Gastroesophageal sphincter (tissue), 4 donors: Measurements from ENCODE around the gene KIAA2012. TPM values are rescaled to one million over a fixed set of nuclear protein-coding genes. Genes with fewer than 3 reads are reported as not detected.

Source experiments
- ATAC-seq: fragments of 150-250 bp; one replicate; pipeline ENCODE4 v1.9.1; 2016; ENCODE audit warnings: mild to moderate bottlenecking, moderate library complexity
- H3K27ac ChIP-seq, 4 donors: fragments of 200-600 bp; sonication (generic) in 3 of 4; 1 replicate in 3 of 4; 2 replicates in 1 of 4; pipeline ENCODE4 v1.5.1; 2016 to 2019
- H3K27me3 ChIP-seq: fragments of 200-600 bp; sonication (generic); one replicate; pipeline ENCODE4 v1.5.1; 2019
- H3K36me3 ChIP-seq, 2 donors: fragments of 200-600 bp; sonication (generic); one replicate each; pipeline ENCODE4 v1.5.1; 2019; ENCODE audit warnings: control low read depth in 1 of 2
- H3K4me1 ChIP-seq, 3 donors: fragments of 200-600 bp; sonication (generic); 1 replicate in 2 of 3; 2 replicates in 1 of 3; pipeline ENCODE4 v1.5.1; 2016 to 2019; ENCODE audit warnings: control low read depth in 2 of 3
- H3K4me3 ChIP-seq, 2 donors: fragments of 200-600 bp; sonication (generic); one replicate each; pipeline ENCODE4 v1.5.1; 2019; ENCODE audit warnings: mild to moderate bottlenecking in 1 of 2, moderate library complexity in 1 of 2
- H3K9me3 ChIP-seq, 3 donors: fragments of 200-600 bp; sonication (generic); one replicate each; pipeline ENCODE4 v1.5.1; 2017 to 2019; ENCODE audit warnings: control low read depth in 2 of 3
- EP300 ChIP-seq: sonication (generic); formaldehyde crosslinking; IDR thresholded peaks from one replicate; pipeline ENCODE4 v1.6.1; 2017; ENCODE audit warnings: antibody characterized with exemption, mild to moderate bottlenecking
- POLR2A ChIP-seq, 2 donors: fragments of 450-650 bp; IDR thresholded peaks; one replicate each; pipeline ENCODE4 v1.6.1; 2017; ENCODE audit warnings: antibody characterized with exemption in 2 of 2, mild to moderate bottlenecking in 2 of 2, moderate library complexity in 1 of 2
- POLR2AphosphoS5 ChIP-seq: sonication (generic); formaldehyde crosslinking; IDR thresholded peaks from one replicate; pipeline ENCODE4 v1.6.1; 2017; ENCODE audit warnings: antibody characterized with exemption
- WGBS, 2 donors: methylation state at CpG; one replicate each; pipeline ENCODE4 v1.1.5; 2018; ENCODE audit warnings: low coverage in 1 of 2; 5-methylcytosine and 5-hydroxymethylcytosine counted together
- total RNA-seq, 4 donors: library from RNA; depleted of rRNA; stranded (reverse); fragments of >200 nt; gene quantifications; one replicate each; pipeline ENCODE4 v1.1.0, GENCODE V29; 2016
- TF ChIP-seq, protein P1 (sequence below), 4 experiments: fragments of 200-600 bp in 2 of 4; fragments of 450-650 bp in 2 of 4; sonication (generic) in 1 of 4; IDR thresholded peaks; one replicate each; pipeline ENCODE4 v1.5.1; 2017 to 2019; ENCODE audit warnings: antibody characterized with exemption in 4 of 4, mild to moderate bottlenecking in 2 of 4, moderate library complexity in 2 of 4

Gene KIAA2012
- total RNA-seq, 4 donors from 2014 or later: not detected

DNA sequence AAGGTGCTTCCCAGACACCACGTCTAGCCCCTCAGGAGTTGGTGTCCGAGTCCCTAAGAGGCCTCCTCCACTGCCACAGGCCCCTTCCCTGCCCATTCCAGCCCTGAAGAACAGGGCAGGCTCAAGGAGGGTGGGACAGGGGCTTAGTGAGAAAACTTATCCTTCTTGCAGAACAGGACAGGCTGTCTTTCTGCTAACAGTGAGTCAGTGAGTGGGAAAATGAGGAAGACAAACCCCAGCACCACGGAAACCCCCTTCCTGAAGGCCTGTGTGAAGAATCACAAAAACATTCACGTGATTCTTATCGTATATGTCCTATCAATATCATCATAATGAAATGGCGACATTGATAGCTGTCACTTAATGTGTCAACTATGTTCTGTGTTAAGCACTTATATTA is 29.6 kb upstream of the KIAA2012 start:
- Histone ChIP-seq H3K4me3 (no peak overlapping the region), H3K27ac (no peak overlapping the region), H3K36me3 (no peaks in the 10 kb centered on the region), H3K27me3 (no peaks in the 10 kb centered on the region), H3K9me3 (no peaks in the 10 kb centered on the region), H3K4me1 (peaks cover 0 to 29% (median 3%) of the 10 kb centered on the region in 3 donors)
- WGBS, 2 donors: 85 to 92% methylated on average over 4 of the region's 6 CpGs
- no peak for ATAC-seq
- TF ChIP-seq POLR2A (IDR thresholded peaks at IDR 0.05) (no peak), POLR2AphosphoS5 (no peak), EP300 (no peak)
- TF ChIP-seq, protein P1, sequence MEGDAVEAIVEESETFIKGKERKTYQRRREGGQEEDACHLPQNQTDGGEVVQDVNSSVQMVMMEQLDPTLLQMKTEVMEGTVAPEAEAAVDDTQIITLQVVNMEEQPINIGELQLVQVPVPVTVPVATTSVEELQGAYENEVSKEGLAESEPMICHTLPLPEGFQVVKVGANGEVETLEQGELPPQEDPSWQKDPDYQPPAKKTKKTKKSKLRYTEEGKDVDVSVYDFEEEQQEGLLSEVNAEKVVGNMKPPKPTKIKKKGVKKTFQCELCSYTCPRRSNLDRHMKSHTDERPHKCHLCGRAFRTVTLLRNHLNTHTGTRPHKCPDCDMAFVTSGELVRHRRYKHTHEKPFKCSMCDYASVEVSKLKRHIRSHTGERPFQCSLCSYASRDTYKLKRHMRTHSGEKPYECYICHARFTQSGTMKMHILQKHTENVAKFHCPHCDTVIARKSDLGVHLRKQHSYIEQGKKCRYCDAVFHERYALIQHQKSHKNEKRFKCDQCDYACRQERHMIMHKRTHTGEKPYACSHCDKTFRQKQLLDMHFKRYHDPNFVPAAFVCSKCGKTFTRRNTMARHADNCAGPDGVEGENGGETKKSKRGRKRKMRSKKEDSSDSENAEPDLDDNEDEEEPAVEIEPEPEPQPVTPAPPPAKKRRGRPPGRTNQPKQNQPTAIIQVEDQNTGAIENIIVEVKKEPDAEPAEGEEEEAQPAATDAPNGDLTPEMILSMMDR (IDR thresholded peaks at IDR 0.05): no peak

DNA sequence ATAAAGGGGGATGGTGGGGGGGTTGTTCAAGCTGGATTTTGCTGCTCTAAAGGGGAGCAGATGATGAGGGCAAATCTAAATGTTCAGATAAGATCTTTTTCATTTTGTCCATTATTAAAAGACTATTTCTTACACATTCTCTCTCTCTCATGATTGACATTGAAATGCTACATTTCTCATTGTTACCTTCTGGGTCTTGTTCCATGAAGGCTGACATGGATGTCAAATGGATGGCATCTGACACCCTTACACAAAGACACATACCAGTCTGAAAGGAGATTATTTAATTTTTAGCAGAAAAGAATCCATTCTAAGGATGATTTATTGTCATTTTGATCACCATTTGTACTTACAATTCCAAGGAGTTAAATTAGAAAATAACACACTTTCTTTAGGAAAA is 28.3 kb upstream of the KIAA2012 start:
- TF ChIP-seq, protein P1 (IDR thresholded peaks at IDR 0.05): no peak
- TF ChIP-seq POLR2A (IDR thresholded peaks at IDR 0.05): no peak
- no peak for TF ChIP-seq EP300
- TF ChIP-seq POLR2AphosphoS5: no peak
- Histone ChIP-seq H3K27ac (no peak overlapping the region), H3K9me3 (no peaks in the 10 kb centered on the region), H3K27me3 (no peaks in the 10 kb centered on the region), H3K4me1 (peaks cover 0 to 16% (median 3%) of the 10 kb centered on the region in 3 donors), H3K36me3 (no peaks in the 10 kb centered on the region), H3K4me3 (no peak overlapping the region)
- ATAC-seq: no peak

DNA sequence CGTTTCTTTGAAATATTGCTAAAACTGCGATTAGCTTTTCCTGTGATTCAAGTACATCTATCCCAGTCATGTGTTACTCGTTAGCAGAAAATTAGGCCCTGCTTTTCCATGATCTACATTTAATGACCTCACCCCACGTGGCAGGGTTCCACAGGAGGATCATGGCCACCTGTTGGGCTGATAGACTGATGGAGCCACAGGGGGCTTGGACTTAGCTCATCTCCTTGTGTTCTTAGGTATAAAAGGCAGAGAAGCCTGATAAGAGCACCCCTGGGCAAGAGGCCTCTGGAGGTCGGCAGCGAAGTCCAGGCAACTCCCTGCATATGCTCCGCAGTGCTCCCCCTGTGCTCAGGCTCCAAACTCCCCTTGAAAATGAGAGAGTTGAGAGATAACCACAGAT is 26.5 kb upstream of the KIAA2012 start:
- Histone ChIP-seq H3K36me3 (no peaks in the 10 kb centered on the region), H3K27ac (no peak overlapping the region), H3K4me1 (peaks cover 0 to 5% (median 0%) of the 10 kb centered on the region in 3 donors), H3K9me3 (no peaks in the 10 kb centered on the region), H3K27me3 (no peaks in the 10 kb centered on the region), H3K4me3 (no peak overlapping the region)
- 77 to 100% methylated on average over 3 to 4 of the region's 7 CpGs for WGBS, 2 donors
- TF ChIP-seq POLR2AphosphoS5: no peak
- TF ChIP-seq, protein P1 (IDR thresholded peaks at IDR 0.05): no peak
- TF ChIP-seq POLR2A (IDR thresholded peaks at IDR 0.05): no peak
- TF ChIP-seq EP300: no peak
- no peak for ATAC-seq

DNA sequence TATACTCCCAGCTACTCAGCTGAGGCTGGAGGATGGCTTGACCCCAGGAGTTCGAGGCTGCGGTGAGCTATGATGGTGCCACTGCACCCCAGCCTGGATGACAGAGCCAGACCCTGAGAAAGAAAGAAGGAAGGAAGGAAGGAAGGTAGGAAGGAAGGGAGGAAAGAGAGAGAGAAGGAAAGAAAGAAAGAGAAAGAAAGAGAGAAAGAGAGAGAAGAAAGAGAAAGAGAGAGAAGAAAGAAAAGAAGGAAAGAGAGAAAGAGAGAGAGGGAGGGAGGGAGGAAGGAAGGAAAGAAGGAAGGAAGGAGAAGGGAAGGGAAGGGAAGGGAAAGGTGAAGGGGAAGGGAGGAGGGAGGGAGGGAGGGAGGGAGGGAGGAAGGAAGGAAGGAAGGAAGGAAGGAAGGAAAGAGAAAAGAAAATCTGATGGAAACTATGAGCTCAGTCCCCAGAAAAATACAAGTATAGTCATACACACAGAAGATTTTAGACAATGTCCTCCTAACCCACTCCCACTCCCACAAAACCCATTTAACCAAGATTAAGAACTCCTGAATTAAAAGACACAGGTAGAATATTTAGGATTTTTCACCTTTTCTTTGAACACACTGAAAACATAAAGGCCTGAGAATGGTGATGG is 23.8 kb upstream of the KIAA2012 start:
- Histone ChIP-seq H3K27me3 (no peaks in the 10 kb centered on the region), H3K4me1 (peaks cover 0 to 17% (median 0%) of the 10 kb centered on the region in 3 donors), H3K4me3 (no peak overlapping the region), H3K36me3 (no peaks in the 10 kb centered on the region), H3K9me3 (no peaks in the 10 kb centered on the region), H3K27ac (no peak overlapping the region)
- WGBS, 2 donors: 93% methylated on average over 2 of the region's 2 CpGs; no CpG with 5 or more reads in 1 of the 2 donors
- TF ChIP-seq, protein P1 (IDR thresholded peaks at IDR 0.05): no peak
- TF ChIP-seq POLR2AphosphoS5 (no peak), POLR2A (IDR thresholded peaks at IDR 0.05) (no peak), EP300 (no peak)
- no peak for ATAC-seq

DNA sequence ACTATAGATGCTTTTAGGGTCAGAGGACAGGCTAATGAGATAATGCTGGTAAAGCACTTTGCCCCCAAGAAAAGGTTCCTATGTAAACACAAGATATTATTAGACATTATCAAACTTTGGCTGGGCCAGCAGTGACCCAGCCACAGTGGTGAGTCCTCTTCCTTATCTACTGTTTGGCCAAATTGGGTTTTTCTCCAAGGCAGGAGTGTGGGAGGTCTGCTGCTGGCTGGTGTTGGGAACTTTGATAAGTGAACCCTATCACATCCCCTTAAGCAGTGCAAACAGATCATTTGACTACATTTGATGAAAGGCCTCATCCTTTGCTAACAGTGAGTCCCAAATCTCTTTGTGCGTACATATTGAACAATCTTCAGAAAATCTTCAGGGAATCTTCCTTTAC is 23.2 kb upstream of the KIAA2012 start:
- peaks cover 0 to 17% (median 0%) of the 10 kb centered on the region in 3 donors for H3K4me1 ChIP-seq
- H3K27ac ChIP-seq: no peak overlapping the region
- no peaks in the 10 kb centered on the region for H3K9me3 ChIP-seq
- H3K4me3 ChIP-seq: no peak overlapping the region
- no peaks in the 10 kb centered on the region for H3K36me3 ChIP-seq
- 90 to 100% methylated on average over 1 of the region's 1 CpG for WGBS, 2 donors
- ATAC-seq: no peak
- no peak for TF ChIP-seq POLR2AphosphoS5
- no peak for TF ChIP-seq EP300
- TF ChIP-seq POLR2A (IDR thresholded peaks at IDR 0.05): no peak
- TF ChIP-seq, protein P1 (IDR thresholded peaks at IDR 0.05): no peak
- no peaks in the 10 kb centered on the region for H3K27me3 ChIP-seq
